T-cell (primary cell): Measurements from ENCODE around the gene BATF3. TPM values are rescaled to one million over a fixed set of nuclear protein-coding genes. Genes with fewer than 3 reads are reported as not detected.

Experiments
- ATAC-seq, 4 experiments: fragments of 200-7000 bp in 3 of 4; fragments of 150-1000 bp in 1 of 4; cut with Tn5 transposase; replicated peaks in 1 of 4; 1 replicate in 3 of 4; 2 replicates in 1 of 4; pipeline ENCODE4 v1.10.0; 2021; ENCODE audit warnings: moderate library complexity in 3 of 4, mild to moderate bottlenecking in 2 of 4, moderate number of reproducible peaks in 1 of 4
- CTCF ChIA-PET, 2 donors: fragments of 300-600 bp; sonication (Branson Sonifier 250); formaldehyde crosslinking; loops; one replicate each; lab custom pipeline; 2022; ENCODE audit warnings: antibody characterized with exemption in 2 of 2; lab: Charles Lee
- POLR2A ChIA-PET, 2 donors: fragments of 300-600 bp; sonication (Branson Sonifier 250); formaldehyde crosslinking; loops; one replicate each; lab custom pipeline; 2022; ENCODE audit warnings: antibody characterized with exemption in 2 of 2; lab: Charles Lee
- DNase-seq, 35 experiments: peaks; one replicate each; pipeline versions ENCODE4 v3.0.0 to v3.0.0-alpha.2; 2013 to 2023
- H3K27ac ChIP-seq: one replicate; pipeline ENCODE4 v1.5.1; 2013; ENCODE audit warnings: low read length
- H3K27me3 ChIP-seq, 2 experiments: replicated peaks in 1 of 2; 1 replicate in 1 of 2; 2 replicates in 1 of 2; pipeline versions ENCODE4 v1.6.1 to v1.7.0; 2013; ENCODE audit warnings: low read length in 1 of 2, mixed read lengths in 1 of 2; ENCODE audit not compliant: control insufficient read depth in 2 of 2, insufficient read depth in 2 of 2; ENCODE audit errors: extremely low read depth in 1 of 2
- H3K36me3 ChIP-seq, 2 donors: 1 replicate in 1 of 2; 2 replicates in 1 of 2; pipeline versions ENCODE4 v1.6.1 to v1.7.0; 2013; ENCODE audit warnings: low read length in 1 of 2; ENCODE audit not compliant: control insufficient read depth in 2 of 2, insufficient read depth in 1 of 2; ENCODE audit errors: extremely low read depth in 1 of 2
- H3K4me1 ChIP-seq, 2 experiments: 1 replicate in 1 of 2; 2 replicates in 1 of 2; pipeline versions ENCODE4 v1.6.1 to v1.7.0; 2013; ENCODE audit warnings: low read length in 2 of 2, mixed read lengths in 1 of 2; ENCODE audit not compliant: insufficient read depth in 2 of 2, control insufficient read depth in 1 of 2; ENCODE audit errors: extremely low read depth in 1 of 2
- H3K4me3 ChIP-seq, 2 donors: 1 replicate in 1 of 2; 2 replicates in 1 of 2; pipeline versions ENCODE4 v1.5.1 to v1.7.0; 2013; ENCODE audit warnings: mild to moderate bottlenecking in 2 of 2, low read length in 1 of 2, moderate library complexity in 1 of 2; ENCODE audit not compliant: control insufficient read depth in 1 of 2; ENCODE audit errors: extremely low read depth in 1 of 2
- H3K9me3 ChIP-seq: 2 replicates; pipeline ENCODE4 v1.7.0; 2013
- H3K27ac Mint-ChIP-seq, 2 donors: one replicate each; pipeline ENCODE4 v1.8.0; 2020 to 2021; ENCODE audit warnings: mild to moderate bottlenecking in 2 of 2, mixed read lengths in 2 of 2
- H3K27me3 Mint-ChIP-seq, 2 donors: one replicate each; pipeline ENCODE4 v1.8.0; 2021 to 2022; ENCODE audit warnings: mixed read lengths in 2 of 2
- H3K36me3 Mint-ChIP-seq: one replicate; pipeline ENCODE4 v1.8.0; 2021; ENCODE audit warnings: mixed read lengths
- H3K4me1 Mint-ChIP-seq, 3 donors: one replicate each; pipeline ENCODE4 v1.8.0; 2020 to 2022; ENCODE audit warnings: mixed read lengths in 3 of 3, mild to moderate bottlenecking in 1 of 3
- H3K4me3 Mint-ChIP-seq, 3 donors: one replicate each; pipeline ENCODE4 v1.8.0; 2020 to 2022; ENCODE audit warnings: mild to moderate bottlenecking in 3 of 3, mixed read lengths in 3 of 3, moderate library complexity in 3 of 3
- H3K9me3 Mint-ChIP-seq, 3 donors: one replicate each; pipeline ENCODE4 v1.8.0; 2020 to 2022; ENCODE audit warnings: mixed read lengths in 3 of 3
- WGBS: methylation state at CpG from one replicate; pipeline ENCODE4 v1.1.5; 2013; ENCODE audit warnings: missing lambda C conversion rate; ENCODE audit not compliant: insufficient coverage; 5-methylcytosine and 5-hydroxymethylcytosine counted together
- total RNA-seq, 35 experiments: library from RNA in 6 of 35; stranded (reverse) in 6 of 35; fragments of 120-200 nt in 1 of 35; gene quantifications; one replicate each; pipeline versions ENCODE4 v1.2.1 to v1.2.4 and lab custom pipeline; 2013 to 2026

BATF3 gene
- total RNA-seq, 5 donors from 2014 or later (not counting 1 experiment from before 2014, with no cell fraction given) = 0.30 to 3.2 (median 2.1) TPM

DNA sequence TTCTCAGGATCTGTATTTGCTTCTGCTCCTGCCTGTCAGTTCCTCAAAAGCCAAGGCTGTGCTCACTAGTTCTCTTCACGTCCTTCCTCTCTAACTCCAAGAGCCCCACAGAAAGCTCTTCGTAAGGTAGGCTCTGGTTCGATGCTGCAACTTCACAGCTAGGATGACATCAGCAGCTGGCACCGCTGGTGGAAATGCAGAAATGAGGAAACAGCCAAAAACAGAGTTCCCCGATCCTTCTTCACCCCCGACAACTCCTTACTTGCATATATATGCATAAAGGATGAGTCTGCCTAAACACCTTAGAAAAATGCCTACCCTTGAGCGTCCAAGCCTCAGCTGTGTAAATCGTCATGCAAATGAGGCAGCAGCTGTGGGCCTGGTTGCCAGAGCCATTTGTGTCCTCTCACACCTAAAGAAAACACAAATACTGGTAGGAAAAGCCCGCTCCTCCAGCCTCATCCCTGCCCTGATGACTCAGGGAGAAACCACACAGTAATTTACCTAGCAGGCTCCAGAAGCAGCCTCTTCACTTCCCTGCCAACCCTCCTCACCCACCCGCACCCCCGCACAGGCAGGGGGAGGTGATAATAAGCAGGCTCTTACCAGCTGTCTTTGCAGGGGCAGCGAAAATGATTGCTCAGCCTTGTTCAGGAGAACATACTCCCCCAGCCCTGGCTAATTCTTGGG is 28.2 kb downstream of the BATF3 start:
- 44% methylated on average over 7 of the region's 12 CpGs for whole genome bisulfite sequencing
- CTCF ChIA-PET = interaction anchor here in 1 of 2 donors (0.5 kb wide), 1 partner anchor 58 kb away, joined by 4 read pairs; no protein-coding TSS in a partner anchor
- no peaks in the 10 kb centered on the region for H3K9me3 ChIP-seq
- ATAC-seq = no peak
- POLR2A ChIA-PET = no interaction called here
- Mint-ChIP-seq H3K4me3 (no peak overlapping the region), H3K9me3 (no peaks in the 10 kb centered on the region), H3K27ac (no peak overlapping the region), H3K36me3 (no peaks in the 10 kb centered on the region), H3K27me3 (peaks cover 11 to 12% of the 10 kb centered on the region in 2 donors), H3K4me1 (peaks cover 0 to 3% (median 0%) of the 10 kb centered on the region in 3 donors)
- H3K27ac ChIP-seq = no peak overlapping the region
- H3K27me3 ChIP-seq = peaks cover 0 to 6% of the 10 kb centered on the region in 2 experiments
- peak in 2 of 35 experiments; percentile 3 to 38 for DNase-seq
- no peaks in the 10 kb centered on the region for H3K36me3 ChIP-seq
- H3K4me1 ChIP-seq = peaks cover 0 to 7% of the 10 kb centered on the region in 2 experiments
- H3K4me3 ChIP-seq = no peak overlapping the region

DNA sequence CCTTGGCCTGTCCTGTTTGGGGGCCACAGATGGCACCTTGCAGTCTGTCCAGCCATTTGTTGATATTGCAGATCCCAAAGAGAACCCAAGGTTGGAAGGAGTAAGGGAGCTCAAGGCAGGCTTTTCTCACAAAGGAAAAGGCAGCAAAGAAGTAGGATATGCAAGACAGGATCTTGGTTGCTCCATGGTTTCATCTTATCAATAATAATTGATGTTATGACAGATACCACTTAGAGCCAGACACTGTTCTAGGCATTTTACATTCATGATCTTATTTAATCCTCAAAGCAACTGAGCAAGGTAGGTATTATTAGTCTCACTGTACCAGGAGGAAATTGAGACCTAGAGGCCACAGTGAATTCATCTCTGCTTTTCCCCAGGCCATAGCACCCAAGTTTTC is 28.8 kb downstream of the BATF3 start:
- H3K4me3 Mint-ChIP-seq = no peak overlapping the region
- Histone ChIP-seq H3K9me3 (no peaks in the 10 kb centered on the region), H3K4me3 (no peak overlapping the region), H3K36me3 (no peaks in the 10 kb centered on the region), H3K4me1 (peaks cover 0 to 7% of the 10 kb centered on the region in 2 experiments), H3K27ac (no peak overlapping the region), H3K27me3 (peaks cover 0 to 6% of the 10 kb centered on the region in 2 experiments)
- ChIA-PET CTCF (interaction anchor here in 1 of 2 donors (0.5 kb wide), 1 partner anchor 59 kb away, joined by 4 read pairs; no protein-coding TSS in a partner anchor), POLR2A (no interaction called here)
- ATAC-seq (no peak), DNase-seq (no peak)
- no peaks in the 10 kb centered on the region for H3K9me3 Mint-ChIP-seq
- peaks cover 9 to 12% of the 10 kb centered on the region in 2 donors for H3K27me3 Mint-ChIP-seq
- H3K27ac Mint-ChIP-seq = no peak overlapping the region
- no peaks in the 10 kb centered on the region for H3K36me3 Mint-ChIP-seq
- H3K4me1 Mint-ChIP-seq = peaks cover 0 to 3% (median under 1%) of the 10 kb centered on the region in 3 donors

DNA sequence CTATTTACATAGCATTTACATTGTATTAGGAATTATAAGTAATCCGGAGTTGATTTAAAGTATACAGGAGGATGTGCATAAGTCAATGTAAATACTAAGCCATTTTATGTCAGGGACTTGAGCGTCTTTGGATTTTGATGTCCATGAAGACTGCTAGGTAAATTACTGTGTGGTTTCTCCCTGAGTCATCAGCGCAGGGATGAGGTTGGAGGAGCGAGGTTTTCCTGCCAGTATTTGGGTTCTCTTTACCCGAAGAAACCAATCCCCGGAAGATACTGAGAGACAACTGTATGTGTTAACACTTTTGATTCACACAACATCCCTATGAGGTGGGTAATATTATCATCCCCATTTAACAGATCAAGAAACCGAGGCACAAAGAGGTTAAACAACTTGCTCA is 29.3 kb downstream of the BATF3 start:
- no peaks in the 10 kb centered on the region for H3K36me3 Mint-ChIP-seq
- peaks cover 9 to 12% of the 10 kb centered on the region in 2 donors for H3K27me3 Mint-ChIP-seq
- POLR2A ChIA-PET = no interaction called here
- H3K27ac Mint-ChIP-seq = no peak overlapping the region
- peaks cover 0 to 11% of the 10 kb centered on the region in 2 experiments for H3K4me1 ChIP-seq
- H3K9me3 ChIP-seq = no peaks in the 10 kb centered on the region
- DNase-seq = no peak
- no peak for ATAC-seq
- H3K4me1 Mint-ChIP-seq = peaks cover 4 to 7% (median 7%) of the 10 kb centered on the region in 3 donors
- H3K27ac ChIP-seq = no peak overlapping the region
- no peaks in the 10 kb centered on the region for H3K9me3 Mint-ChIP-seq
- no peaks in the 10 kb centered on the region for H3K36me3 ChIP-seq
- H3K27me3 ChIP-seq = peaks cover 0 to 9% of the 10 kb centered on the region in 2 experiments
- no peak overlapping the region for H3K4me3 Mint-ChIP-seq
- CTCF ChIA-PET = no interaction called here
- H3K4me3 ChIP-seq = no peak overlapping the region
- 100% methylated on average over 1 of the region's 7 CpGs for WGBS

DNA sequence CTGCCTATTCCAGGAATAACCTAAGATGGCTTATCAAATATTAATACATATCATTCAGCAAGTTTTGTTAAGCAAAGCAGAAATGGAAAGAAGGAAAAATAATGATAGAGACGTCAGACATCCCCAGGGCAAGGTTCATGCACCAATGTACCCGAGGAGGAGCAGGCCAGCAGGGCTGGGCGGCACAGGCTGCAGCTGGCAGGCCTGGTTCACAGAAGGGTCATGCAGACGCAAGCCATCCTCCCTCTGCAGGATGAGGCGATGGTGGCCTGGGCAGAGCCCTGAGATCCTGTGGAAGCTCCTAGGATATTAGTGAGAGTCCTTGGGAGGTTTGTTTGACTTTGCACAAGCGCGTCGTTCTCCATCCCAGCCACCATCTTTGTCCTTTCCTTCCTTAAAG is 30.0 kb downstream of the BATF3 start:
- CTCF ChIA-PET = no interaction called here
- POLR2A ChIA-PET = no interaction called here
- Histone ChIP-seq H3K4me3 (no peak overlapping the region), H3K27me3 (peaks cover 0 to 14% of the 10 kb centered on the region in 2 experiments), H3K4me1 (peaks cover 0 to 16% of the 10 kb centered on the region in 2 experiments), H3K9me3 (no peaks in the 10 kb centered on the region), H3K36me3 (no peaks in the 10 kb centered on the region), H3K27ac (no peak overlapping the region)
- Mint-ChIP-seq H3K4me3 (no peak overlapping the region), H3K4me1 (peaks cover 4 to 7% (median 7%) of the 10 kb centered on the region in 3 donors), H3K36me3 (no peaks in the 10 kb centered on the region), H3K27me3 (peaks cover 9 to 12% of the 10 kb centered on the region in 2 donors), H3K9me3 (no peaks in the 10 kb centered on the region), H3K27ac (no peak overlapping the region)
- DNase-seq = no peak
- no peak for ATAC-seq
- WGBS = 90% methylated on average over 5 of the region's 8 CpGs

DNA sequence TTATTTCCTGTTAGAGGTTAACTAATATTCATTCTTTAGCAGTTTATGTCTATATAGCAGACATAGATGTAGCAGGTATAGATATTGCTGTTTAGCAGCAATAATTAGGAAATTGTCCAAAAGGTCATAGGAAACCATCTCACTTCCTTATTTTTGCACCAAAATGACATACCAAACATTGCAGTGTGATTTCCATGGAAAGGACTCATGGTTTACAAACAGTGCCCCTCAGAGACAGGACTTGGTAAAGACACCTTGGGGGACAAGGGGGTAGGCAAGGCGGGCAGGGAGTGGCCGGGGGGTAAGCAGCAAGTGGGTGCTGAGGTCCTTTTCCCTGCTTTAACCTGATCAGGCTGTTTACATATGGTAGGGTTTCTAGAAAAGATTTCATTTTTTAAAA is 30.5 kb downstream of the BATF3 start:
- POLR2A ChIA-PET = interaction anchor here in 1 of 2 donors (0.5 kb wide), 1 partner anchor 318 kb away, joined by 4 read pairs; no protein-coding TSS in a partner anchor
- peaks cover 4 to 7% (median 7%) of the 10 kb centered on the region in 3 donors for H3K4me1 Mint-ChIP-seq
- no peak for ATAC-seq
- CTCF ChIA-PET = interaction anchor here in 1 of 2 donors (1.8 kb wide), 1 partner anchor 326 kb away, joined by 6 read pairs; no protein-coding TSS in a partner anchor
- no peaks in the 10 kb centered on the region for H3K9me3 Mint-ChIP-seq
- Histone ChIP-seq H3K27ac (no peak overlapping the region), H3K4me3 (no peak overlapping the region), H3K27me3 (peaks cover 0 to 14% of the 10 kb centered on the region in 2 experiments), H3K9me3 (no peaks in the 10 kb centered on the region), H3K4me1 (peaks cover 0 to 16% of the 10 kb centered on the region in 2 experiments), H3K36me3 (no peaks in the 10 kb centered on the region)
- H3K27me3 Mint-ChIP-seq = peaks cover 9 to 12% of the 10 kb centered on the region in 2 donors
- DNase-seq = no peak
- no CpG with 5 or more reads among the region's 2 CpGs for WGBS
- no peak overlapping the region for H3K4me3 Mint-ChIP-seq
- H3K27ac Mint-ChIP-seq = no peak overlapping the region
- no peaks in the 10 kb centered on the region for H3K36me3 Mint-ChIP-seq

DNA sequence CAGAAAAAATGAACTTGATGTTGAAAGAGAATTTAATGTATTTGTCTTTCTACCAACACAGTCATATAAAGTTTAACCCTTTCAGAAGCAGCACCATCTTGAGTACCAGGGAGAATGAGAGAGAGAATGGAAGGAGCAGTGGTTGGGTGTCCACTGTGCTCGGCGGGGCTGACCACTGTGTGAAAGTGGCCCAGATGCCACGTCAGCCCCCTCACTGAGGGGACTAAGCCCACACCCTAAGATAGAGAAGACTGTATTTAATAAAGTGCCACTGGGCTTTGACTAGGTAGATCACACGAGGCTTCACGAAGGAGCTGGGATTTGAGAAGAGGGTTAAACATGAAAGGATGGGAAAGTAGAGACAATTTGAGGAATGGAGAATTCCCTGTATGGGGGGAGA is 31.2 kb downstream of the BATF3 start:
- Histone ChIP-seq H3K9me3 (no peaks in the 10 kb centered on the region), H3K4me1 (peaks cover 0 to 16% of the 10 kb centered on the region in 2 experiments), H3K27ac (no peak overlapping the region), H3K4me3 (no peak overlapping the region), H3K27me3 (peaks cover 0 to 14% of the 10 kb centered on the region in 2 experiments), H3K36me3 (no peaks in the 10 kb centered on the region)
- Mint-ChIP-seq H3K4me3 (no peak overlapping the region), H3K27ac (no peak overlapping the region), H3K27me3 (peaks cover 9 to 12% of the 10 kb centered on the region in 2 donors), H3K36me3 (no peaks in the 10 kb centered on the region), H3K4me1 (peaks cover 4 to 7% (median 7%) of the 10 kb centered on the region in 3 donors), H3K9me3 (no peaks in the 10 kb centered on the region)
- DNase-seq = no peak
- POLR2A ChIA-PET = interaction anchor here (0.5 to 0.7 kb wide), 2 partner anchors 96 to 318 kb away, joined by 3 to 4 read pairs; no protein-coding TSS in a partner anchor
- WGBS = 100% methylated on average over 2 of the region's 5 CpGs
- CTCF ChIA-PET = interaction anchor here (0.7 to 2.3 kb wide), 5 partner anchors 102 to 327 kb away, joined by 3 to 12 read pairs (median 5); no protein-coding TSS in a partner anchor
- ATAC-seq = no peak
